ENCODE results near the gene CITED2. TPM values are rescaled to one million over a fixed set of nuclear protein-coding genes. Genes with fewer than 3 reads are reported as not detected.

CITED2 gene
- total RNA-seq, 4 donors from 2014 or later: 53.4 to 260 (median 159) TPM

GRCh38 chr6:139346392-139346791 lies 28.1 kb downstream of the CITED2 start:
- no peaks in the 10 kb centered on the region for H3K9me3 ChIP-seq
- TF ChIP-seq POLR2A (IDR thresholded peaks at IDR 0.05) (no peak), CTCF (IDR thresholded peaks at IDR 0.05) (no peak)
- H3K27ac ChIP-seq: no peak overlapping the region
- no peaks in the 10 kb centered on the region for H3K27me3 ChIP-seq
- H3K4me1 ChIP-seq: no peaks in the 10 kb centered on the region
- no peak for DNase-seq
- intact Hi-C loops (cut with DNase I; ENCODE audit: low total_unique reads): no loop called here
- no peaks in the 10 kb centered on the region for H3K36me3 ChIP-seq
- H3K4me3 ChIP-seq: no peak overlapping the region

DNA sequence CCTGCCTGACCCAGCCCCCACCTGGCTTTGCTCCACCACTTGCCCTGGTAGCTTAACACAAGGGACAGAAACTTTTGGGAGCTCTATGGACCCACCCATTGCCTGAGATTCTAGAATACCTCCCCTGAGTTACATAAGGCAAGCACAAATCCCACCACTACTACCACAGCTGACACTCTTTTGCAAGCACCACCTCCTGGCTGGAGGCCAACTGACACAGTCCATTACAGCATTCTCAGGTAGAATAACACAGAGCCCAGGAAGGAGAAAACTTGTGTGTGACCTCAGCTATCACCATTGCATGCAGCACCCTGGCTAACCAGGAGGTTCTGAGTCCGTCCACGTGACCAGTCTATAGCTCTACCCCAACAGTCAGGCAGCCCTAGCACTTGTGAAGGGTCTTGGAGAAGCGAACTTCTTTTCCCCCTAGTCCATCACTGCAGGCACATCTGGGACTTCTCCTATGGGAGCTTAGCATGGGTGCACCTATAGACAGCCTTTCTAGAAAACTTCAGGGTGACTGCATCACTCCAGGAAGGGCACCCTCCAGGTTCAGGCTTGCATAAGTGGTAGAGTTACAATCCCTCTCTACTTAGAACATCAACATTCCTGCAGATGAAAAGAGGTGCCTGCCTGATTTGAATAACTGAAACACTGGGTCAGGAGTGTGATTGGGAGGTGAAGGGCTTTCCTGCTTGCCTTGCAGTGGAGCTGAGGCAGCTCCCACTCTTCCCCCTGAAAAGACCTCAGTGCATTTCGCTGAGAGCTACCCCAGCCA lies 30.1 kb downstream of the CITED2 start:
- no peak for DNase-seq
- H3K36me3 ChIP-seq: no peaks in the 10 kb centered on the region
- H3K4me3 ChIP-seq: no peak overlapping the region
- H3K27ac ChIP-seq: no peak overlapping the region
- H3K4me1 ChIP-seq: no peaks in the 10 kb centered on the region
- no peaks in the 10 kb centered on the region for H3K9me3 ChIP-seq
- no peaks in the 10 kb centered on the region for H3K27me3 ChIP-seq
- intact Hi-C loops (cut with DNase I; ENCODE audit: low total_unique reads): no loop called here
- TF ChIP-seq CTCF (IDR thresholded peaks at IDR 0.05): no peak
- TF ChIP-seq POLR2A (IDR thresholded peaks at IDR 0.05): no peak

DNA sequence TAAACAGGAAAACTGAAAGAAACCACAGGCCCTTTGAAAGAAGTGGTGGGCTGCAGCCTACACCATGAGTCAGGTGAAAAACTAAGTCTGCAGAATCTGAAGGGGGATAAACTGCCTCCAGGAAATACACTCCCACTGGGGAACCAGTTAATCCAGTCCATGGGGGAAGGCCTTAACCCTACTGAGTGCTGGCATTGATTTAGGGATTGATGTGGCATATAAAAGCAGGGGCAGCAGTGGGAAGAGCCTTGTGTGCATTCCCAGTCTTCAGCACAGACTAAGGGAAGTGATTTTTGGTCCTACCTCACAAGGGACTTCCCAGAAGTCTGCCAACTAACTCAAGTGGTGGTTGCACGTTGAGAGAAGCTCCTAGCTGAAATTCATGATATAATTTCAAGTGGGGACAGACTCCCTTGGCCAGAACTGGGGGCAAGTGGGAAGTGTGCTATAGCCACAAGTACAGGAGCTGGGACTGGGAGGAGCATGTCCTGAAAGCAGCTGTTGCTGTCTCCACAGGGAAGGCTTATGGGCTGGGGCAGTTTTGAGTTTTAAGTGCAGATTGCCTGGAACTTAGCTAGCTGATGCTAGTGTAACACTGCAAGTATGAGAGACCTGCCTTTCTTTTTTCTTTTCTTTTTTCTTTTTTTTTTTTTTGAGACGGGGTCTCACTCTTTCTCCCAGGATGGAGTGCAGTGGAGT lies 31.2 kb downstream of the CITED2 start:
- Histone ChIP-seq H3K4me3 (no peak overlapping the region), H3K9me3 (no peaks in the 10 kb centered on the region), H3K4me1 (no peaks in the 10 kb centered on the region), H3K27me3 (no peaks in the 10 kb centered on the region), H3K27ac (no peak overlapping the region), H3K36me3 (no peaks in the 10 kb centered on the region)
- no peak for DNase-seq
- TF ChIP-seq POLR2A (IDR thresholded peaks at IDR 0.05) (no peak), CTCF (IDR thresholded peaks at IDR 0.05) (no peak)
- intact Hi-C loops (cut with DNase I; ENCODE audit: low total_unique reads): no loop called here

DNA sequence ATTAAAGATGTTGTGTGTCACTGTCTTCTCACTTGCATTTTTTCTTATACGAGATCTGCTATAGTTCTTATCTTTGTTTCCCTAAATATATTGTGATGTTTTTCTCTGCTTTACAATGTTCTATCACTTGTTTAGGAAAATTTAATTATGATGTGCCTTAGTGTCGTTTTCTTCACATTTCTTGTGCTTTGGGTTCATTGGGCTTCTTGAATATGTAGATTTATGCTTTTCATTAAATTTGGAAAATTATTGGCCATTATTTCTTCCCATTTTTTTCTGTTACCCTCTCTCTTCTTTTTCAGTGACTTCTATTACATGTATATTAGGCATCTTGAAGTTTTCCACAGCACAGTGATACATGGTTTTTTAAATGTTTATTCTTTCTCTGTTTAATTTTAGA lies 33.4 kb downstream of the CITED2 start:
- no peak for DNase-seq
- no peaks in the 10 kb centered on the region for H3K4me1 ChIP-seq
- H3K4me3 ChIP-seq: no peak overlapping the region
- TF ChIP-seq POLR2A (IDR thresholded peaks at IDR 0.05) (no peak), CTCF (IDR thresholded peaks at IDR 0.05) (no peak)
- intact Hi-C loops (cut with DNase I; ENCODE audit: low total_unique reads): no loop called here
- no peak overlapping the region for H3K27ac ChIP-seq
- H3K27me3 ChIP-seq: no peaks in the 10 kb centered on the region
- no peaks in the 10 kb centered on the region for H3K9me3 ChIP-seq
- no peaks in the 10 kb centered on the region for H3K36me3 ChIP-seq

DNA sequence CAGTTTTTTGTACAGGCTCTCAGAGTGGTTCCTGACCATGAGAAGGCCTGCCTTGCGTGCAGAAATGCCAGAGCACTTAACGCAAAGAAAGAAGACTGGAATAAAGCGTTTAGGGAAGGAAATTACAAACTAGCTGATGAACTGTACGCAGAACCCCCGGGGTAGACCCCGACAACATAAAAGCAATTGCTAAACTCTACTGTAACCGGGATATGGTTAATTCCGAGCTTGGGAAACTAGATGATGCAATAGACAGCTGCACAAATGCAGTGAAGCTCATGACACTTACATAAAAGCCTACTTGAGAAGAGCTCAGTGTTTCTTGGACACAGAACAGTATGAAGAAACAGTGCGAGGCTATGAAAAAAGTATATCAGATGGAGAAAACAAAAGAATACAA lies 35.7 kb downstream of the CITED2 start:
- Histone ChIP-seq H3K4me1 (no peaks in the 10 kb centered on the region), H3K36me3 (no peaks in the 10 kb centered on the region), H3K27ac (no peak overlapping the region), H3K27me3 (no peaks in the 10 kb centered on the region), H3K4me3 (no peak overlapping the region), H3K9me3 (no peaks in the 10 kb centered on the region)
- intact Hi-C loops (cut with DNase I; ENCODE audit: low total_unique reads): no loop called here
- peak in 1 of 2 donors; percentile 29 for DNase-seq
- TF ChIP-seq CTCF (IDR thresholded peaks at IDR 0.05) (no peak), POLR2A (IDR thresholded peaks at IDR 0.05) (no peak)

Measured in uterus (tissue), 4 donors.